HG02852 (cell line): Measurements from ENCODE around the gene SMCO2.
A peak's percentile ranks its signal among the peaks of the same experiment; 100 is the strongest.
"Not testable (repeated sequence)": the region's sequence is repeated elsewhere in the genome, so short reads cannot be mapped to it uniquely, and the experiment has no call there.

Experiments used
- ATAC-seq: cut with Tn5 transposase; IDR thresholded peaks from one replicate; pipeline ENCODE4 v1.9.1; 2021; ENCODE audit warnings: mild to moderate bottlenecking, moderate library complexity; ENCODE audit not compliant: unreplicated experiment

SMCO2 gene

GRCh38 chr12:27523642-27524493, 77.3 kb downstream of the SMCO2 start, which contains the start of gene PPFIBP1:
Gene PPFIBP1 (plus strand): TSS chr12:27524206. CDS start chr12:27633397, 109,191 bp downstream.
- peak; percentile 97 for ATAC-seq

- no peak for ATAC-seq
Measured at GRCh38 chr12:27524494-27524835, 77.9 kb downstream of the SMCO2 start.

- no peak for ATAC-seq
Measured at GRCh38 chr12:27524839-27525753, 78.6 kb downstream of the SMCO2 start.

- no peak for ATAC-seq
Measured at GRCh38 chr12:27527512-27527911, 81.0 kb downstream of the SMCO2 start.

- ATAC-seq: no peak
Measured at GRCh38 chr12:27528788-27529187, 82.3 kb downstream of the SMCO2 start.

GRCh38 chr12:27530157-27530922, 83.8 kb downstream of the SMCO2 start:
- no peak for ATAC-seq

GRCh38 chr12:27531896-27532295, 85.4 kb downstream of the SMCO2 start:
- no peak for ATAC-seq

GRCh38 chr12:27534060-27534764, 87.7 kb downstream of the SMCO2 start:
- ATAC-seq: peak; percentile 75

GRCh38 chr12:27534765-27535161, 88.2 kb downstream of the SMCO2 start:
- peak; percentile 12 for ATAC-seq

- ATAC-seq: no peak
Measured at GRCh38 chr12:27535318-27535717, 88.8 kb downstream of the SMCO2 start.

GRCh38 chr12:27537855-27538675, 91.5 kb downstream of the SMCO2 start:
- ATAC-seq: no peak

- no peak for ATAC-seq
Measured at GRCh38 chr12:27539191-27539631, 92.7 kb downstream of the SMCO2 start.

GRCh38 chr12:27541031-27541719, 94.6 kb downstream of the SMCO2 start:
- no peak for ATAC-seq

- no peak for ATAC-seq
Measured at GRCh38 chr12:27542628-27543027, 96.1 kb downstream of the SMCO2 start.

- ATAC-seq: not testable (repeated sequence)
Measured at GRCh38 chr12:27544858-27545257, 98.3 kb downstream of the SMCO2 start.

GRCh38 chr12:27545665-27546064, 99.1 kb downstream of the SMCO2 start:
- ATAC-seq: no peak

- ATAC-seq: no peak
Measured at GRCh38 chr12:27547592-27547991, 101.1 kb downstream of the SMCO2 start.

GRCh38 chr12:27548301-27549199, 102.0 kb downstream of the SMCO2 start:
- no peak for ATAC-seq
